BLaER1 (cell line): ENCODE results near the gene PRKACA.
A peak's percentile ranks its signal among the peaks of the same experiment; 100 is the strongest.

Experiments used
- H3K27ac ChIP-seq: shearing (Covaris generic); formaldehyde crosslinking; 2 replicates; pipeline ENCODE4 v1.8.1; 2022
- H3K27me3 ChIP-seq: shearing (Covaris generic); formaldehyde crosslinking; 2 replicates; pipeline ENCODE4 v1.8.1; 2022
- H3K36me3 ChIP-seq: shearing (Covaris generic); formaldehyde crosslinking; 2 replicates; pipeline ENCODE4 v1.8.1; 2022
- H3K4me1 ChIP-seq: shearing (Covaris generic); formaldehyde crosslinking; 2 replicates; pipeline ENCODE4 v1.8.1; 2022
- H3K4me2 ChIP-seq: shearing (Covaris generic); formaldehyde crosslinking; 2 replicates; pipeline ENCODE4 v1.8.1; 2022
- H3K4me3 ChIP-seq: shearing (Covaris generic); formaldehyde crosslinking; 2 replicates; pipeline ENCODE4 v1.8.1; 2022
- H3K9ac ChIP-seq: shearing (Covaris generic); formaldehyde crosslinking; 2 replicates; pipeline ENCODE4 v1.8.1; 2022
- H3K9me3 ChIP-seq: shearing (Covaris generic); formaldehyde crosslinking; 2 replicates; pipeline ENCODE4 v1.8.1; 2022
- H4K20me1 ChIP-seq: shearing (Covaris generic); formaldehyde crosslinking; 2 replicates; pipeline ENCODE4 v1.8.1; 2022
- Cebpa-rat ChIP-seq: shearing (Covaris generic); IDR thresholded peaks from 2 replicates; pipeline ENCODE4 v1.8.1; 2022

PRKACA gene

DNA sequence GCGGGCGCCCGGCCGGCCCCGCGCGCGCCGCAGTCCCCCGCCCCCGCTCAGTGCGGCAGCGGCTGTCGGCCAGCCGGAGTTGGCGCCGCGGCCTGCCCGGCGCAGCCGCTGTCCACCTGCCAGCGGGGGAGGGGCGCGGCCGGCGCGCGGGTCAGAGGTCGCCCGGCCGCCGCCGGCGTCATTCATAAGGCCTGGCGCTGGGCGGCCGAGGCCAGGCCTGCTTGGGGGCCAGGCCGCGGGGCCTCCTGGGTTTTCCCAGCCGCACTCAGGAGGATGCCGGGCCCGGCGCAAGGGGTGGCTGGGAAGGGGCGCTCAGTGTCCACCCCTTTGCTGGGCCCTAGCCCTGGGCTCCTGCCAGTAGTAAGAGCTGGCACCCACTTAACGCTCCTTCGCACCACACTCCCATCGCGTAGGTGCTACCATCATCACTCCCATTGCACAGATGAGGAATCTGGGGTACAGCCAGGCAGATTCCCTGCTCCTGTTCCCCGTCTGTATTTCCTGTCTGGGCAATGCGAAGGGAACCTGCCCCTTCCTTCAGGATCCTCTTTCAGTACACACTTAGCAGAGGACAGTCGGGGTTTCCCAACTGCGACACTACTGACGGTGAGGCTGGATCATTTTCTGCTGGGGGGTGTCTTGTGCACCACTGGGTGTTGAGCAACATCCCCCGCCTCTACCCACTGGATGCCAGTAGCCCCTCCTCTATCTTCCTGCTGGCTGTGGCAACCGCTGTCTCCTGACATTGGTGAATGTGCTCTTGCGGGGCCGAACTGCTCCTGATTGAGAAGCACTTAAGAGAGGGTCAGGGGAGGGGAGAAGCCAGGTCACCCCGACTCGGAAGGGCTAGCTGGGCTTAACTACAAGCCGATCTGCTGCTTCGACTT, 846 bp upstream of the PRKACA start:
- Histone ChIP-seq H3K27ac (peak overlapping the region; percentile 81), H3K9me3 (no peaks in the 10 kb centered on the region), H3K4me1 (peaks cover 54% of the 10 kb centered on the region), H3K36me3 (peaks cover 39% of the 10 kb centered on the region), H3K4me2 (peak overlapping the region; percentile 99), H3K4me3 (peak overlapping the region; percentile 96), H4K20me1 (peaks cover 35% of the 10 kb centered on the region), H3K9ac (peak overlapping the region; percentile 85), H3K27me3 (no peaks in the 10 kb centered on the region)
- TF ChIP-seq Cebpa-rat = peak; percentile 96

DNA sequence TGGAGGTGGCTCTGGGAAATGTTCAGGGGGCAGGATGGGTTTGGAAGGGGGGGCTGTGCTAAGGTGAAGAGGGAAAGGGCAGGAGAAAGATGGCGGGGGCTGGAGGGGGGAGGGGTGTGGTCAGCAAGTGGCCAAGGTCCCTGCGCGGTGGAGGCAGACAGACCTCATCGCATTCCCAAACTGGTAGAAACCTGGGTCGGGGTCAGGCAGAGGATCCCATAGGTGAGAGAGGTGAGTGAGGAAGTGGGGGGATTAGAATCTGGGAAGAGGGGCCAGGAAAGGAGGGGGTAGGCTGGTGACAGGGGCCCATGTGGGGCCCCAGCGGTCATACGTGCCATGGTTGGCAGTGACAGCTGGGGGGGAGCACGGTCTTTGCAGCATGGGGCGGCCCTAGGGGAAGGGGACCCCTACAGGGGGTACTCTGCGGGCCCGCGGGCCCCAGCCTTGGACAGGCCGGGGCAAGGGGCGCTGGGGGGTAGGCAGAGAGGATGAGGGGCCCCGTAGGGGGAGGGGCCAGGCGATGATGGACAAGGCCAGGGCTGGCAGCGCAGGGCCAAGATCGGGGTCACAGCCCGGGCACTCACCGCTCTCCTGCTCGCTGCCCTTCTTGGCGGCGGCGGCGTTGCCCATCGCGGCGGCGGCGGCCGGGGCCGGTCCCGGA, 514 bp downstream of the PRKACA start:
- no peak for TF ChIP-seq Cebpa-rat
- H3K27ac ChIP-seq = peak overlapping the region; percentile 68
- H3K4me1 ChIP-seq = peaks cover 67% of the 10 kb centered on the region
- H4K20me1 ChIP-seq = peaks cover 47% of the 10 kb centered on the region
- no peaks in the 10 kb centered on the region for H3K27me3 ChIP-seq
- peaks cover 26% of the 10 kb centered on the region for H3K36me3 ChIP-seq
- peak overlapping the region; percentile 83 for H3K9ac ChIP-seq
- H3K9me3 ChIP-seq = no peaks in the 10 kb centered on the region
- peak overlapping the region; percentile 96 for H3K4me3 ChIP-seq
- H3K4me2 ChIP-seq = peak overlapping the region; percentile 99

DNA sequence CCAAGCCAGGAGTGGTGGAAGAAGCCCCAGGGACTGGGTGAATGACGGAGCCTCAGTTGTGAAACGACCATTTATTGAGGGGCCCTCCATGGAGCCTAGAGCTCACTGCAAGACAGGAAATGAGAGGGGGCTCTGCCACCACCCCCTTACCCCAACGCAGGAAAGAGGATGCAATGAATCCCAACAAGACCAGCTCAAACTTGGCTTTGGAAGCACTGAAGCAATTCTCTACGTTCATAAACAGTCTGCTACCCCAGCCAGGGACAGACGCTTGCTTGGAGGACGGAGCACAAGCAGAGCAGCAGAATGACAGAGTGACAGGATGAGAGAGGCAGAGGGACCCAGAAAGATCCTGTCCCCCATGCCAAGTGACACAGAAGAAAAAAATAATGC, 1.0 kb downstream of the PRKACA start:
- Histone ChIP-seq H3K36me3 (peaks cover 21% of the 10 kb centered on the region), H3K9ac (peak overlapping the region; percentile 83), H3K4me2 (peak overlapping the region; percentile 99), H3K27ac (no peak overlapping the region), H4K20me1 (peaks cover 51% of the 10 kb centered on the region), H3K4me3 (peak overlapping the region; percentile 96), H3K4me1 (peaks cover 67% of the 10 kb centered on the region), H3K9me3 (no peaks in the 10 kb centered on the region), H3K27me3 (no peaks in the 10 kb centered on the region)
- no peak for TF ChIP-seq Cebpa-rat

DNA sequence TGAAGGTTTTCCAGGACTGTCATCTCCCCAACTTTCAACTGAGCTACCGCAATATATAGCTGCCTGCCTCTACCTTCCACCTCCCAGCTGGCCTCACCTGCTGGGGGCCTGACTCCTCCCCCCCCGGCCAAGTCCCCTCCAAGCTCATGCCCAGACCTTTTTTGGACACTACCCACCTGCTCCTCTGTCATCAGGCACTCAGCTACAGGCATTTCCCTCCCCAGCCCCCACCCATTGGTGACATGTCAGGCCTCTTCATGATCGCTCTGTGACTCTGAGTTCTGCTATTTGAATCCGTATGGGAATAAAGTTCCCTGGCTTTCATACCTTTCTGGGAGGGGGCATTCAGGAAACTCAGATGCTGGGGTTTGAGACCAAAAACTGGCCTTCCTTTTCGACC, 1.8 kb downstream of the PRKACA start:
- no peak overlapping the region for H3K4me3 ChIP-seq
- peaks cover 54% of the 10 kb centered on the region for H4K20me1 ChIP-seq
- H3K27ac ChIP-seq = no peak overlapping the region
- H3K27me3 ChIP-seq = no peaks in the 10 kb centered on the region
- H3K4me2 ChIP-seq = peak overlapping the region; percentile 99
- H3K4me1 ChIP-seq = peaks cover 67% of the 10 kb centered on the region
- no peak for TF ChIP-seq Cebpa-rat
- no peak overlapping the region; the same call in 1 of the 2 replicates for H3K9ac ChIP-seq
- peaks cover 13% of the 10 kb centered on the region for H3K36me3 ChIP-seq
- H3K9me3 ChIP-seq = no peaks in the 10 kb centered on the region

DNA sequence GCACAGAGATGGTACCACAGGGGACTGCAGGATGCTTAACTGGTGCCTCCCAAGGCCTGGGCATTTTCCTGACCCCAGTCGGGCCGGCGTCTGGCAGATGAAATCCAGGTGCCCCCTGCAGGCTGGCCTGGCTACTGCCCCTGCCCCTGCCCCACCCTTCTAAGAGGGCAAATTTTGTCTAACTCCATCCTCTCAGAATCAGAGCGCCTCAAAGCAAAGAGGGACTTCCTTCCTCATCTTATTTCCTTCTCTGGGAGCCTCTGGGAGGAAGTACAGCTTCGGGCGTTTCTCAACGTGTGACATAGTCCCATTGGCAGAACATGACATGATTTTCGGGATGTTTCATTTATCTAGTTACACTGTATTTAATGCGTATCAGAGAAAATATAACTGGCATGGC, 2.7 kb downstream of the PRKACA start:
- Histone ChIP-seq H3K4me2 (peak overlapping the region; percentile 99), H3K9me3 (no peaks in the 10 kb centered on the region), H3K36me3 (peaks cover 4% of the 10 kb centered on the region), H3K27me3 (no peaks in the 10 kb centered on the region), H3K9ac (0 out of 2 replicates have a peak overlapping the region, but pooled peaks have one; percentile 8), H3K27ac (no peak overlapping the region), H3K4me1 (peaks cover 67% of the 10 kb centered on the region), H4K20me1 (peaks cover 54% of the 10 kb centered on the region), H3K4me3 (no peak overlapping the region)
- TF ChIP-seq Cebpa-rat = no peak

DNA sequence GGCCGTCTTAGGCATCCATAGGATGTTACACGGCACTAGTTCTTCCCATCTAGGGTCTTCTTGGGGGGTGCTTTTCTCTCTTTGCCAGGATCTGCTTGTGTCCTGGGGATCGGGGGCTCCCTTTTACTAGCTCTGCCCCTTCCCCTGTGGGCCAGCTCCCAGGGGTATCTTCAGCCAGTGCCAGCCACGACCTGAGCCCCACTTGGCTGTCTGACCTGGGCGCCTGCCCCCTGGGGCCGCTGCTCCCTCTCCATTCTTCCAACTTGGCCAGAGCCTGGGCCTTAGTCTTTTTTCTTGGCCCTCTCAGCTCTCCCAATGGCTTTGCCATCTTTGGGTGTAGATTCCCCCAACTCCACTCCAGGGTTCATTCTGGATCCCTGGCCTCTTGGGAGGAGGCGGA, 3.1 kb downstream of the PRKACA start:
- Histone ChIP-seq H3K27me3 (no peaks in the 10 kb centered on the region), H4K20me1 (peaks cover 54% of the 10 kb centered on the region), H3K4me2 (peak overlapping the region; percentile 99)

DNA sequence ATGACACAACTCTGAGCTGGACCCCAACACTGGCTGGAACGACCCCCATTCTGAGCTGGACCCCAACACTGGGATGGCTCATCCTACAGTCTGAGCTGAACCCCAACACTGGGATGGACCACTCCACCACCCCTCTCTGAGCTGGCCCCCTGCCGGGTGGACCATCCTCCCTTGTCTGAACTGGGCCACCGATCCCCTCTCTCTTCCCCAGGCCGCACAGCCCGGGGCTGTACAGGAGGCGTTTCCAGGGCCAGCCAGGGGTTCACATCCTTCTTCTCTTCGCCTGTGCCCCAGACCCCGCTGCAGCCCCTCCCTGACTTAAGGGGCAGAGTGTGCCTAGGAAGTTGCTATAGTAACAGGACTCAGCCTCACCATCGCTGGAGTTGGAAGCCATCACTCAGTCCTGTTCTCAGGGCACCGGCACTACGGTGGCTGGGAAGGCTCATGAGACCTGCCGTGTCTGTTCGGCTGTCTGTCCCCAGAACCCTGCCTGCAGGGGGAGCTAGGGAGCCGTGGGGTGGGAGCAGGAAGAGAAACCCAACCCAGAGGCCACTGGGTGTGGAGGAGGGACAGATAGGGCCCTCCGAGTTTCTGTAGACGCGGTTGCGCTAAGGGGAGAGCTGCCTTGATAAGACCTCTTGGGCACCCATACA, 3.7 kb downstream of the PRKACA start:
- no peak for TF ChIP-seq Cebpa-rat
- no peak overlapping the region for H3K27ac ChIP-seq
- peaks cover 54% of the 10 kb centered on the region for H4K20me1 ChIP-seq
- H3K36me3 ChIP-seq = no peaks in the 10 kb centered on the region
- H3K9me3 ChIP-seq = no peaks in the 10 kb centered on the region
- H3K4me2 ChIP-seq = peak overlapping the region; percentile 44; the same call in 1 of the 2 replicates
- no peak overlapping the region for H3K4me3 ChIP-seq
- H3K27me3 ChIP-seq = no peaks in the 10 kb centered on the region
- peaks cover 57% of the 10 kb centered on the region for H3K4me1 ChIP-seq
- H3K9ac ChIP-seq = no peak overlapping the region

More for the DNA sequence above, 3.1 kb downstream of the PRKACA start:
- no peak for TF ChIP-seq Cebpa-rat
- H3K27ac ChIP-seq = no peak overlapping the region
- 0 out of 2 replicates have a peak overlapping the region, but pooled peaks have one; percentile 8 for H3K9ac ChIP-seq
- H3K4me1 ChIP-seq = peaks cover 63% of the 10 kb centered on the region
- no peak overlapping the region for H3K4me3 ChIP-seq
- no peaks in the 10 kb centered on the region; the same call in 1 of the 2 replicates for H3K36me3 ChIP-seq
- no peaks in the 10 kb centered on the region for H3K9me3 ChIP-seq

DNA sequence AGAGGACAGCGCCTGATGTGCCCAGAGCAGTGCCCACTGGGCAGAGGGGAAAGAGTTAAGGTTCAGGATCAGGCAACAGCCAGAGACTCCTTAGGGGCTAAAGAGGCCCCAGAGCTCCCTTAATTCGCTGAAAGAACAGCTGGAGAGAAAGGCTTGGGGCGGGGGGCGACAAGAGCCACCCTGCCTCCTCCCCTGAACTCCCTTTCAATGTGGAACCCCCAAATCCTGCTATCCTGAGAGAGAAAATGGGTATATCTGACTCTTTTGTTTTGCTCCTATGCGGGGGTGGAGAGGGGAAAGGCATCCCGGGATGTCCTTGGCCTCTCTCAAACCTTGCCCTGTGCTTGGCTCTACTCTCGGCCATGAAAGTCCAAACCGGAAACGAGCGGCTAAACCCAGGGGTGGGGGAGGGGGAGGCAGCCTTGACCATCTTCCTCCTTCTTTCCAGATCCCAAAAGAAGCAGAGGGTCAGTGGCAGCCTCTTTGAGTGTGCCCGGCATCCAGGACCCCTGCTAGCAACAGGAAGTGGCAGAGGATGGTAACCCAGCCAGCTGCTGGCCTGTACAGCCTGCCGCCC, 4.7 kb downstream of the PRKACA start:
- Histone ChIP-seq H3K9ac (0 out of 2 replicates have a peak overlapping the region, but pooled peaks have one; percentile 46), H3K27ac (peak overlapping the region; percentile 26; the same call in 1 of the 2 replicates), H3K4me2 (peak overlapping the region; percentile 44; the same call in 1 of the 2 replicates), H3K4me1 (peaks cover 49% of the 10 kb centered on the region), H3K36me3 (peaks cover 2% of the 10 kb centered on the region; the same call in 1 of the 2 replicates), H4K20me1 (peaks cover 57% of the 10 kb centered on the region), H3K4me3 (no peak overlapping the region), H3K27me3 (no peaks in the 10 kb centered on the region), H3K9me3 (no peaks in the 10 kb centered on the region)
- no peak for TF ChIP-seq Cebpa-rat
